ENCODE data around the gene PSMD5. TPM values are rescaled to one million over a fixed set of nuclear protein-coding genes. Genes with fewer than 3 reads are reported as not detected.

The PSMD5 gene
- total and polyA plus RNA-seq, 2 donors from 2014 or later = 17.1 to 38.3 TPM

GRCh38 chr9:120850315-120850714 is 7.6 kb upstream of the PSMD5 start:
- H3K27me3 ChIP-seq (ENCODE audit: control insufficient read depth, insufficient read depth, low read length) = no peaks in the 10 kb centered on the region
- H3K4me1 ChIP-seq (ENCODE audit: control insufficient read depth in 2 of 3, insufficient read depth in 2 of 3, low read depth in 1 of 3, low read length in 3 of 3) = no peaks in the 10 kb centered on the region
- intact Hi-C loops (cut with DNase I) = no loop called here
- no peak overlapping the region for H3K9ac ChIP-seq (ENCODE audit: low read length in 3 of 3)
- H3K9me3 ChIP-seq (ENCODE audit: control insufficient read depth in 2 of 3, insufficient read depth in 1 of 3, low read length in 3 of 3) = no peaks in the 10 kb centered on the region
- FAIRE-seq (no peak), DNase-seq (no peak)
- H3K27ac ChIP-seq (ENCODE audit: low read depth in 2 of 2, low read length in 2 of 2) = no peak overlapping the region
- TF ChIP-seq CTCF (IDR thresholded peaks at IDR 0.05; ENCODE audit: borderline replicate concordance, extremely low read depth, insufficient read depth) = no peak
- peaks cover 0 to 14% (median 2%) of the 10 kb centered on the region in 3 donors for H3K36me3 ChIP-seq (ENCODE audit: control insufficient read depth in 2 of 3, insufficient read depth in 3 of 3, low read length in 3 of 3)
- no peak overlapping the region for H3K4me3 ChIP-seq (ENCODE audit: low read length in 3 of 3)

- FAIRE-seq = no peak
- no peaks in the 10 kb centered on the region for H3K27me3 ChIP-seq (ENCODE audit: control insufficient read depth, insufficient read depth, low read length)
- TF ChIP-seq CTCF (IDR thresholded peaks at IDR 0.05; ENCODE audit: borderline replicate concordance, extremely low read depth, insufficient read depth) = no peak
Measured at GRCh38 chr9:120846906-120847305, 4.2 kb upstream of the PSMD5 start.

GRCh38 chr9:120846251-120846889 is 3.6 kb upstream of the PSMD5 start:
- H3K9ac ChIP-seq (ENCODE audit: low read length in 3 of 3) = no peak overlapping the region
- H3K9me3 ChIP-seq (ENCODE audit: control insufficient read depth in 2 of 3, insufficient read depth in 1 of 3, low read length in 3 of 3) = peaks cover 0 to 1% (median 0%) of the 10 kb centered on the region in 3 donors
- peaks cover 0 to 15% (median 2%) of the 10 kb centered on the region in 3 donors for H3K36me3 ChIP-seq (ENCODE audit: control insufficient read depth in 2 of 3, insufficient read depth in 3 of 3, low read length in 3 of 3)
- intact Hi-C loops (cut with DNase I) = no loop called here
- peaks cover 0 to 14% (median 14%) of the 10 kb centered on the region in 3 donors for H3K4me1 ChIP-seq (ENCODE audit: control insufficient read depth in 2 of 3, insufficient read depth in 2 of 3, low read depth in 1 of 3, low read length in 3 of 3)
- FAIRE-seq (no peak), DNase-seq (no peak)
- H3K27ac ChIP-seq (ENCODE audit: low read depth in 2 of 2, low read length in 2 of 2) = no peak overlapping the region
- TF ChIP-seq CTCF (IDR thresholded peaks at IDR 0.05; ENCODE audit: borderline replicate concordance, extremely low read depth, insufficient read depth) = no peak
- H3K27me3 ChIP-seq (ENCODE audit: control insufficient read depth, insufficient read depth, low read length) = no peaks in the 10 kb centered on the region
- no peak overlapping the region for H3K4me3 ChIP-seq (ENCODE audit: low read length in 3 of 3)

More at GRCh38 chr9:120846906-120847305, 4.2 kb upstream of the PSMD5 start:
- peaks cover 0 to 1% (median 0%) of the 10 kb centered on the region in 3 donors for H3K9me3 ChIP-seq (ENCODE audit: control insufficient read depth in 2 of 3, insufficient read depth in 1 of 3, low read length in 3 of 3)
- H3K9ac ChIP-seq (ENCODE audit: low read length in 3 of 3) = no peak overlapping the region
- DNase-seq = no peak
- no peak overlapping the region for H3K27ac ChIP-seq (ENCODE audit: low read depth in 2 of 2, low read length in 2 of 2)
- H3K4me3 ChIP-seq (ENCODE audit: low read length in 3 of 3) = no peak overlapping the region
- intact Hi-C loops (cut with DNase I) = no loop called here
- H3K36me3 ChIP-seq (ENCODE audit: control insufficient read depth in 2 of 3, insufficient read depth in 3 of 3, low read length in 3 of 3) = peaks cover 0 to 15% (median 2%) of the 10 kb centered on the region in 3 donors
- H3K4me1 ChIP-seq (ENCODE audit: control insufficient read depth in 2 of 3, insufficient read depth in 2 of 3, low read depth in 1 of 3, low read length in 3 of 3) = peaks cover 0 to 10% (median 9%) of the 10 kb centered on the region in 3 donors

Measured in kidney (tissue), 14 donors.